Fibroblast of peridontal ligament (primary cell): Measurements from ENCODE around the gene SLC16A3.

Experiments used
- DNase-seq: peaks from one replicate; pipeline ENCODE4 v3.0.0-alpha.2; 2010; ENCODE audit errors: extremely low read depth

SLC16A3 gene

DNA sequence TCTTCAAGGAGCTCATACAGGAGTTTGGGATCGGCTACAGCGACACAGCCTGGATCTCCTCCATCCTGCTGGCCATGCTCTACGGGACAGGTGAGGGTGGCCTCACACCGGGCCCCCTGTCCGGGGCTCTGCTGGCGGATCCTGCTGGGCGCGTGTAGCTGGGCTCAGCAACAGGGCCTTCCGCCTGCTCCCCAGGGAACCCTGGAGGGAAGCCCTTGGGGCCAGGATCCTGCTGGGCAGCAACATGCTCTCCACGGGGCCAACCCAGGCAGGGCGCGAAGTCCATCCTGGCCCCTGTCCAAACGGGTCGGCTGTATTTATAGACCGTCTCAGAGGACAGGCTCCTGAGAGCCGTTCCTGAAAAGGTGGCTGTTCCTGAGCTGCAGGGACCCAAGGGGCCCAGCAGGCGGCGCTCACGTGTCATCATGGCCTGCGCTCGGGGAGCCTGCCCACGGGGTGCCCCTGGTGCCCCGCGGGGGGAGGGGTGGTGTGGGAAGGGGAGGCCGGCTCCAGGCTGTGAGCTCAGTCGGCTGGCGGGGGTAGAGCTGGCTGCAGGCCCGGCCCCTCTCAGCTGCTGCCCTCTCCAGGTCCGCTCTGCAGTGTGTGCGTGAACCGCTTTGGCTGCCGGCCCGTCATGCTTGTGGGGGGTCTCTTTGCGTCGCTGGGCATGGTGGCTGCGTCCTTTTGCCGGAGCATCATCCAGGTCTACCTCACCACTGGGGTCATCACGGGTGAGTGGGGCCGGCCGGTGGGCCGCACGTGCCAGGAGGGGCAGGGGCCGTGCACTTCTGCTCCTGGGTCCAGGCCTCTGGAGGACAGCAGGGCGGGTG, 7.5 kb downstream of the SLC16A3 start:
- DNase-seq, result peak; percentile 35

DNA sequence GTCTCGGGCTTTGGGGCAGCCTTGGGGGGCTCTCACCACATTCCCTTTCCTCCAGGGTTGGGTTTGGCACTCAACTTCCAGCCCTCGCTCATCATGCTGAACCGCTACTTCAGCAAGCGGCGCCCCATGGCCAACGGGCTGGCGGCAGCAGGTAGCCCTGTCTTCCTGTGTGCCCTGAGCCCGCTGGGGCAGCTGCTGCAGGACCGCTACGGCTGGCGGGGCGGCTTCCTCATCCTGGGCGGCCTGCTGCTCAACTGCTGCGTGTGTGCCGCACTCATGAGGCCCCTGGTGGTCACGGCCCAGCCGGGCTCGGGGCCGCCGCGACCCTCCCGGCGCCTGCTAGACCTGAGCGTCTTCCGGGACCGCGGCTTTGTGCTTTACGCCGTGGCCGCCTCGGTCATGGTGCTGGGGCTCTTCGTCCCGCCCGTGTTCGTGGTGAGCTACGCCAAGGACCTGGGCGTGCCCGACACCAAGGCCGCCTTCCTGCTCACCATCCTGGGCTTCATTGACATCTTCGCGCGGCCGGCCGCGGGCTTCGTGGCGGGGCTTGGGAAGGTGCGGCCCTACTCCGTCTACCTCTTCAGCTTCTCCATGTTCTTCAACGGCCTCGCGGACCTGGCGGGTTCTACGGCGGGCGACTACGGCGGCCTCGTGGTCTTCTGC, 8.4 kb downstream of the SLC16A3 start:
- no peak for DNase-seq

DNA sequence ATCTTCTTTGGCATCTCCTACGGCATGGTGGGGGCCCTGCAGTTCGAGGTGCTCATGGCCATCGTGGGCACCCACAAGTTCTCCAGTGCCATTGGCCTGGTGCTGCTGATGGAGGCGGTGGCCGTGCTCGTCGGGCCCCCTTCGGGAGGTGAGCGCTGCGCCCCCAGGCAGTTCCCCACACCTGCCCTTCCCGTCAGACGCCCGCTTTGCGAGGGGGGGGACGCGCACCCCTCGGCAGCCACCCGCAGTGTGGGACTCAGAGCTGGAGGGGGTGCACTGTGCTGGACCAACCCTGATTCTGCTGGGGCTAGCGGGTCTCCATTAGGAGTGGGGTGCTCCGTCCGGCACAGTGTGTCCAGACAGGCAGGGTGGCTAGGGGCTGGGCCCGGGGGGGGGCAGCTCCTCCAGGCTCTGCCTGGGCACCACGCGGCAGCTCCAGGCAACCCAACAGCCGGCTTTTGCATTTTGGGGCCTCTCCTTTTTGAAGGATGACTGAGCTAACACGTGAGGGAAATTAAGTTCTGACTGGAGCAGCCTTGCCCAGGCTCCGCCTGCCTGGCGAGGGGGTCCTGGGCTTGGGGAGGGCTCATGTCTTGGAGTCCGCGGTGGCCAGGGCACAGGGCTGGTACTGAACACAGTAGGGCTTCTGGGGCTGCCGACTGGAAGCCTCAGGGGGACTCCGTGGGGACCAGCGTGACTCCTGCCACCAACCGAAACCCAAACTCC, 9.1 kb downstream of the SLC16A3 start:
- no peak for DNase-seq

DNA sequence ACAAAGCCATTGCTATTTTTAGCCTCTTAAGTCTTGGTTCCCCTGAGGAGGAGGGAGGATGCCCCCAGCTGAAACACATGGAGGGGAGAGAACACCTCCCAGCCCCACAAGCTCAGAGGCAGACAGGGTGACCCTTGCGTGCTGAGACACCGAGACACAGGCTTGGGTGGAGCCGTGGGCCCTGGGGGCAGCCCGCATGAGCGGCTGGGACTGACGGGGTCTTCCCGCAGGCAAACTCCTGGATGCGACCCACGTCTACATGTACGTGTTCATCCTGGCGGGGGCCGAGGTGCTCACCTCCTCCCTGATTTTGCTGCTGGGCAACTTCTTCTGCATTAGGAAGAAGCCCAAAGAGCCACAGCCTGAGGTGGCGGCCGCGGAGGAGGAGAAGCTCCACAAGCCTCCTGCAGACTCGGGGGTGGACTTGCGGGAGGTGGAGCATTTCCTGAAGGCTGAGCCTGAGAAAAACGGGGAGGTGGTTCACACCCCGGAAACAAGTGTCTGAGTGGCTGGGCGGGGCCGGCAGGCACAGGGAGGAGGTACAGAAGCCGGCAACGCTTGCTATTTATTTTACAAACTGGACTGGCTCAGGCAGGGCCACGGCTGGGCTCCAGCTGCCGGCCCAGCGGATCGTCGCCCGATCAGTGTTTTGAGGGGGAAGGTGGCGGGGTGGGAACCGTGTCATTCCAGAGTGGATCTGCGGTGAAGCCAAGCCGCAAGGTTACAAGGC, 9.8 kb downstream of the SLC16A3 start:
- peak; percentile 66 for DNase-seq

DNA sequence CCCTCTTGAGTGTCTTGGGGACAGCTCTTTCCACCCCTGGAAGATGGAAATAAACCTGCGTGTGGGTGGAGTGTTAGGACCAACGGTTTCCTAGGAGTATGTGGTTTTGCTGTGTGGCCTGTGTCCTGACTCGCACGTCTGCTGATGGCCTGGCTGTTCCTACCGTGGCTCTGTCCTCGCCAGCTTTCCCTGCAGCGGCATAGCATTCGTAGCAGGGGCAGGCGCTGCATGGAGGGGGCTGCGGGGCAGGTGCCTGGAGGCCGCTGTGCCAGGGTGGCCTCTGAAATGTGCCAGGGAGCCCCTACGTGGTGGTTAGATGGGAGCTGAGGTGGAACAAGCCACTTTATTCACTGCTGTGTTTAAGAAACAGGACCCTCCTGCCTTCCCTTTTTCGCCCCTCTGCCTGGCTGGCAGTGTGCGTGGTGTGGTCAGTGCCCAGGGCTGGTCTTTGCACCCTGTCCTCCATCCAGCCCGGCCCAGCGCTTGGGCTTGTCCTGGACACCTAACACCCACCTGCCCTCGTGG, 10.6 kb downstream of the SLC16A3 start:
- no peak for DNase-seq

DNA sequence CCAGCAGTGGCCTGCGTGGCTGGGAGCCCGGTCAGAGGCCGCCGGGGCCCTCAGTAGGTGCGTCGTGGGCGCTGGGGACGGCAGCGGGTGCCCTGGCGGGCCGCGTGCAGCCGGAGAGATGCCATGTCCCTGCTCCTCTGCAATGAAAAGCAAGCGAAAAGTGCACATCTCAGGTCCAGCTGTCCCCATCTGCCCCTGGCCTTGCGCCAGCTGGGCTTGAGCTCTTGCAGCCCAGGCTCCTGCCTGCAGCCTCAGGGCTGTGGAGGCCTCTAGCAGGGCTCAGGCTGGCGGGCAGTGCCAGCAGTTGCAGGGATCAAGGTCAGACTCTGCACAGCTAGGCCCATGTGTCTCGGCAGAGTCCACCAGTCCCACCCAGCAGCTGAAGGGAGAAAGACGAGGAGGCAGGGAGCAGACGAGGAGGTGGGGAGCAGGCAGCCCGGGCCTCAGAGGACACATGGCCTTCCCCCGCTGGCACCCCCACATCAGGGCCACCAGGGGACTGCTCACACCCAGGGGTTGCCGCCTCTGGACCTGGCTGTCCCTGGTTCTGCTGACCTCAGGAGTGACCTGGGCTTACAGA, 11.2 kb downstream of the SLC16A3 start:
- DNase-seq, result no peak

DNA sequence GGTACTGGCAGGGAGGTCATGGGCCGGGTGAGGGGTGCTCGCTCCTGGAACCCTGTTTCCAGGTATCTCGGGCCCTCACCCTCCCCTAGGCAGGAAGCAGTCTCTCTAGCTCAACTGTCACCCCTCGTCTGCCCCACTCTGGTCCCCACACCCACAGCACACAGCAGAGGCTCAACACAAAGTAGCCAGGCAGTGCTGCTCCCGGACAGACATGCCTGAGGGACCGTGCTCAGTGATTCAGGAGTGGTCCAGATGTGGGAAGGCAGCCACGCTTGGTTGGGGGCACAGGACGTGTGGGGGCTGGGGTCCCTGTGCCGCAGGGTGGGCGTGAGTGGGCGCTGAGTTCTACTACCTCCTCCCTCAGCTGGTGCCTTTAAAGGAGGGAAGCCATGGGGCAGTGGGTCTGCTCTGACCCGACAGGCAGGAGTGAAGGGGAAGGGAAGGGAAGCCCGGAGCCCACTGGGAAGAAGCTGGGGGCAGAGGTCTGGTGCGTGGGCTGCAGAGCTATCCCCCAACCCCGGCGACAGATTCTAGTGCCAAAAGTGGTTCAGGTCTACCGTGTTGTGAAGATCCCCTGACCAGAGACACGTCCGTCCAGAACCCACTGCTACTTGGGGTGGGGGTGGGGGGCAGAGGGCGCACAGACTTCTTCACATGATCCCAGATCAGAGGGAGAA, 11.8 kb downstream of the SLC16A3 start:
- no peak for DNase-seq

DNA sequence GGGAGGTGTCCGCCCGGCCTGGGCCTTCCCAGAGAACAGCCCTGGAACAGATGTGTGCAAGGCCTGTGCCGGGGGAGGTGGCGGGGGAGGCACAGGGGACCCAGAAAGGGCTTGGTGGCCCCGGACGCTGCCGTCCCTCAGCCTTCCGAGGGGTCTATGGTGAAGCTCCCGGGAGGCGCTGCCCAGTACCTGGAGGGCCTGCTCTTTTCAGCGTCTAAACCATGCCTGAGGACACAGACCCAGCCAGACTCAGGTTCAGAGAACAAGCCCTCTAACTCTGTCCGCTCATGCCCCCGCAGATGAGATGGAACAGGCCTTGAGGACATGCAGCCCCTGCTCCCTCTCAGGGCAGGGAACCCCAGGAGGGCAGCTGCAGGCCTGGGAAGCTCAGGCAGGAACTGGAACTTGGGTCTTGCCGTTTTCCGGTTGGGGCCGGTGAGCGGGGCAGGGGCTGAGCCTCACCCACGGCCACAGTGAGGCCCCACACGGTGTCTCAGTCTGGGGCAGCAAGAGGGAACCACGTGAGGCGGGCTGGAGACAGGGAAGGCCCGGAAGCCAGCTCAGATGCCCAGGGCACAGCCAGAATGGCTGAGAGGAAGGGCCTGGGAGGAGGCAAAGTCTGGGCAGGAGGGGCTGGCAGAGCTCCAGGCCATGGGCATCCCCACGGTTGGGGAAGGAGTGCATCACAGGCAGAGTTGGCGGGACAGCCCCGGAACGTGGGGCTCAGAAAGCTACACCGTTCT, 12.5 kb downstream of the SLC16A3 start:
- DNase-seq, result peak; percentile 46

DNA sequence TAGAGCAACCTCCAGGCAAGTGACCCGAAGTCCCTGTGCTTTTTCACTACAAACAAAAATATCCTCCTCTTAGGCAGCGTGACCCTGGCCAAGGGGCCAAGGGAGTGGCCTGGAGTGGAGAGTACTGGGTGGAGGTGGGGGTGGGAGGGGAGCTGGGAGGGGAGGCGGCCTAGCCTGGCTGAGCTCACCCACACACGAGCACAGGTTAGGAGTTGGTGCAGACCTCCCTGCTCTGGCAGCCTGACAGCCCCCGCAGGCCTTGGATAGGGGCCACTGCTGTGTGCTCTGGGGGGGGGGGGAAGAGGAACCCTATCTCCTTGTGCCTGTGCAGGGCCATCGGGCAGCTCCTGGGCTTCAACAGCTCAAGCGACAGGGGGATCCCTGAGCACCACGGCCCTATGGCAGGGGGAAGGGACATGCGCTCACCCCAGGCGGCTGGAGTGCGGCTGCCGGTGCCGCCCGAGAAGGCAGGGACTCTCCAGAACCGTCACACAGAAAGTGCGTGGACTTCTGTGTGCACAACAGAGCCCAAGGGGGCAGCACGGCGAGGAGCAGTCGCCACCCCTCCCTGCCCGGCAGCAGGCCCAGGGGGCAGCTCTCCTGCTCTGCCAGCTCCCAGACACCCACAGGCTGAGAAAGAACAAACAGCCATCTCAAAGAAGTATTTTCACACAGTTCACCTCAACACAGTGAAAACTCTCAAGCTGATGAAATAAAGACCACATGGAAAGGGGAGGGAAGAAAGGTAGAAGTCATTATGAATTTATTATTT, 13.3 kb downstream of the SLC16A3 start:
- peak; percentile 25 for DNase-seq

DNA sequence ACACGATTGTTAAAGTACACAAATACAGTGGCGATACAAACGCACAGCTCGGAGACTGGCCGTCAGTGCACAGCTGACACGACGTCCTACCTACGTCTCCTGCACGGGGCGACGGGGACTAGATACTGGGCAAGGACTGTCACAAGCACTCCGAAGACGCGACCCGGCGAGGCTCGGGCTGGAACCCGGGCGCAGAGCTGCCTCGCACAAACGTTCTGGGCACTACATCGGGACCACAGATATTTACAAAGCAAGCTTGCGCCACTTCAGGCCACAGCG, 13.8 kb downstream of the SLC16A3 start:
- DNase-seq, result no peak

DNA sequence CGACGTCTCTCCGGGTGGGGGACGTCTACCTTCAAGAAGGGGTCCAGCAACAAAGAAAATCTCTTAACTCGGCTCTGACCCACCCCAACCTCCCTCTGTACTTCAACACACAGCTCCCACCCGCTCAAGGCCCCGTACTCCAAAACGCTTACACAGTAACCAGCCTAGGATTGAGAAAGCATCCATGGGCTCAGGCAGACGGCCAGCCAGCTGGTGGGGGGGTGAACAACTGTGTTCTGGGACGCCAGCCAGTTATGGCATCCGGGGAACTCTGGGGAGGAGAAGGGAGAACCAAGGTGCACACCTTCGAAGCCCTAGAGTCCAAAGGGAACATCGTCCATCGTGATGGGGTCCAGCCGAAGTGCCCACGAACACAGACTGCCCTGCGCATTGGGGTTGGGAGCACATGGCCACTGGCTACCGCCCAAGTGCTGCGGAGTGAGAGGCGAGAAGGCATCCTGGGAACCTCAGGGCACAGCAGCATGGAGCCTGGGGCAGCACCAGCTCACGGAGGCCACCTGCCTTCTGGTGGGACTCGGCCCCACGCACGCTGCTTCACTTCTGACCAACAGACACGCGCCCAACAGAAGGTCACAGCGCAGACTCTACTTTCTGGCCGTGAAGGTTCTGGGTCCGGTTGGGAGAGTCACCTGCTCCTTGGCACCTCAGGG, 14.3 kb downstream of the SLC16A3 start:
- DNase-seq, result peak; percentile 85

DNA sequence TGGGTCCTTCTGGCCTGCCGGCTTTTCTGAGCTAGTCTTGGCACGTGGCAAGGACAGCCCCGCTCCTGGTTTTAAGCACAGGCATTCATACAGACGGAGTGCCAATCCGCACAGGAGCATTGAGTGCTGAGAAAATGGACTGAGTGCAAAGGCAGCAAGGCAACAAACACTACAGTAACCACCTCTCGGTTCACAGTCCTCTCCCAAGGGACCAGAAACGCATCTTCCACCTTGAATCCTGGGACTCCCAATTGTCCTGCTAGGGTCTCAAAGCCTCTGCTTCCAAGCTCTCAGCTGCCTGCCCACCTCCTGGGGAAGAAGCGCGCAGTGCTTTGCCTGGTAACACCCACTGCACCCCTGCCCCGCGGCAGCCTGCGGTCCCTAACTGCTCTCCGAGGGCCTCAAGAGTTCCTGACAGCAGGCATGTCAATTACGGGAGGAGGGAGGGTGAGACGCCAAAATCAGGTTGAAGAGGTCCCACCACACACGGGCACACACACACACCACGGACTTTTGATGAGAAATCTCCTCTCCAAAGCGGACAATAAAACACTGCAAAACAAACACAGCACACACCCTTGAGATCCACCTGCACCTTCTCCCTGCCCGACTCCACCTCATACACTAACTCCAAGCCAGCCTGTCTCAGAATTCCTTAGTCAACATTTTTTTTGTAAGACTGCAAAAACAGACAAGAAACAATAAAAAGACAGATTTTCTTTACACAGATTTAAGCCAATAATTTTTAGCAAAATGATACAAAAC, 15.0 kb downstream of the SLC16A3 start:
- DNase-seq, result no peak

DNA sequence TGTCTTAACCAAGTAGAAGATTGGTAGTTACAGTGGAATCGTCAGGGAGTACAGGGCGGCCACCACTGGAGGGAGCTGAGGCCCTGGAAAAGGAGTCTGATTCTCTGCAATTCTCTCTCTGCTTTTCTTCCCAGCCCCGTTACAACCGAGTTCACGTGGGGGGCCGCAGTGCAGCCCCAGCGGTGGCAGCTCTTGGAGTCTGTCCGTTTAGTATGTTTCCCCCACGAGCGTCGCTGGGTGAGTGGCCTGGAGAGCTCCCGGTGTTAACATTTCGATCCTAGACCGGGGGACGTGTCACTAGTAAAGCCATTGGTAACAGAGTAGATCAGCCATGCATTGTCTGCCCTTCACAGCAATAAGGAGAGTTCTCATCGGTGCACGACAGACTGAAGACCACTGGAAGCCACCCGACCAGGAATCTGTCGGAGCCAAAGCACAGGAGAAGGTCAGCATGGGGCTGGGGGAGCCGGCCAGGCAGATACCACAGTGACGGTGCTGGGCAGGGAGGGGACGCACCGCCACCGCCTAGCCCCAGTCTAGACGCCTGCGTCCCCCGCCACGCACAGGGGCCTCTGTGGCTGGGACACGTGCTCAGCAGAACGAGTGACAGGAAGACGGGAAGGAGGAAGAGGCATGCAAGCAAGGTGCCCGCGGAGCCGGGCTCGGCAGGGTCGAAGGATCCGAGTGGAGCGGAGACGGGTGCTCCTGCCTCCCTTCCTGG, 15.7 kb downstream of the SLC16A3 start:
- DNase-seq, result peak; percentile 56

DNA sequence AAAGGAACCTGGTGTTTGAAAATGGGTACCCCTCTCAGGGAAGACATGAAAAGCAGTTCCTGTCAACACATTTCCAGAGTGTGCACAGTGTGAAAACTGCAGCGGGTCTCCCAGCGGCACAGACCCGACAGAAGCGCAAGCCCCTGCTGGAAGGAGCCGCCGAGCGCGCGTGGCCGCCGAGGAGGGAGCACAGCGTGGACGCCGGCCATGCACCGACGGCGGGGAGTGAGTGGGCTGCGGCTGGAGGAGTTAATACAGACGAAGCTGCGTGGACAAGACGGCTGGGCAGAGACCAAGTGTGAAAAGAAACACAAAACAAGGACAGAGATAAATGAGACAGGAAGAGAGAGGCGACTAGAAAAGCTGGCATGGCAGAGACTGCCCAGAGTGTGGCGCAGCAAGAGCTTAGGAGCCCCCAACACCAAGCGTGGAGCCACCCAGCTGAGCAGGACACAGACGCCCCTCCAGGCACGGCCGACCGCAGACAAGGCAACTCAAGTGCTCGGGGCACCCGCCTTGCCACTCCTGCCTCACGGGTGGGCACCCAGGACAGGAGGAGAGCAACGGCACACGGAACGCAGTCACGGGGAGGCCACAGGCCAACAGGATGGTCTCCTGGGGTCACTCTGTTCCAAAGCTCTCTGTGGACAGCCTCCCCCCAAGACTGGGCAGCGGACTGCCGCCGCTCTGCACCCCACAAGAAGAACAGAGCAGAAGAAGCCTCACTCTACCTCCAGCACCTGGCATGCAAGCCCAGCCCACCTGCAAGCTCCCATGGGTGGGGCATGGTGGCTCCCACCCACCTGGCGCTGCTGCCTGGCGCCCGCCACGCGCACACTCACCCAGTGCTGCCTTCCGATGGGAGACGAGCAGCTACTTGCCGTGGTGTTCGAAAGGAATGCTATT, 16.5 kb downstream of the SLC16A3 start:
- DNase-seq, result no peak

DNA sequence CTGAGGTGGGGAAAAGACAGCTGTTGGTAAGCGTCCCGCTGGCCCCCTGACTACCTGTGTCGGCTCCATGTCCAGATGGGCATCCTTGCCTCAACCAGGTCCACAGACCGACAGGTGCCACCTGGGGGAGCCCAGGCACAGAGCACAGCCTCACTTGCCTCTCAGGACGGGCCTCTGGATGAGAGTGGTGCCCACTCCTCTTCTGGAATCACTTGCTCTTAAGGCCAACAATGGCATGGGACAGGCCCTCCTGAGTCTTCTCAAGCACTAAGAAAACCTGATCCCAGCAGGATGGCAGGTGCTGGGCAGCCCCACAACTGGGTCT, 17.2 kb downstream of the SLC16A3 start:
- DNase-seq, result no peak

DNA sequence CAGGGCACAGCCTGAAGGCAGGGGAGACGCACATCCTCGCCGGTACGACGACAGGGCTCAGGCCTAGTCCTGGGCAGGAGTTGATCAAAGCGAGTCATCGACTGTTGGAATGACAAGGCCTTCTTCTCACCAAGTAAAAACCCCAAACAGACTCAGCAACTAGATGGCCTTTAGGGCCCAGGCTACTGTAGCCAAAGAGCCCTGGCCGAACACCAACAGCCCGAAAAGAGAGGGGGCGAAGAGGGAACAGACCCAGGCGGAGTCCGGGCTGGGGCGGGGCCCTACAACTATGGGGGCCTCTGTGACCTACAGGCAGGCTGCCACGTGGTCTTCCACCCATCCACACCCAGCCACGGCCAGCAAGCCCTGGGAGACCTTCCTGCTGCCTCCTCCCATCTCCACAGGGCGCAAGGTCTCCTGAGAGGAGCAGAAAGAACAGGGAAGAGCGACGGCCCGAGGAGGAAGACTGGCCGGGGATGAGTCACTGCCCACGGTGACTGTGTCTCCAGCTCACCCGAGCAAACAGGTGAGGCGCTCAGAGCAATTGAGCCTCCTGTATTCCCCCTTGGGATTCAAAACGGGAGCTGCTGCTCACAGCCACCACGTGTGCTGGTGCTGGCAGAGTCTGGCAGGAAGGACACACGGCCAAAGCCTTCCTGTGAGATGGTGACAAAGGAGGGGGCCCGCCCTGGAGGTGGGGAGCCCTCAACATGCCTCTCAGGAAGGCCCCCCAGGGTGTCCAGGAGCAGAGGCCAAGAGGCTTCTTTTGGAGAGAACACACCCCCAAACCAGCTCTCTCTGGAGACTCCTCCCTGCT, 17.7 kb downstream of the SLC16A3 start:
- peak; percentile 39 for DNase-seq
